K562 (cell line): Measurements from ENCODE around the gene VWF. TPM values are rescaled to one million over a fixed set of nuclear protein-coding genes. Genes with fewer than 3 reads are reported as not detected.

Experiments used
- ATAC-seq: fragments of 200-7000 bp; cut with Tn5 transposase; 3 replicates; pipeline ENCODE4 v1.9.1; 2020; ENCODE audit warnings: moderate library complexity
- BruUV-seq: library from RNA; stranded (reverse); fragments of 400-500 nt; replicated peaks from 2 replicates; lab custom pipeline; 2021; lab: Mats Ljungman, UMichigan
- CTCF ChIA-PET: fragments of 300-600 bp; formaldehyde crosslinking; extraction: SDS; loops from one replicate; lab custom pipeline; 2021; ENCODE audit warnings: low intra/inter-chr PET ratio; lab: Yijun Ruan, JAX
- POLR2A ChIA-PET: fragments of 300-600, 350-650 bp; sonication (Branson Sonifier 250); formaldehyde crosslinking; extraction: SDS; loops from one replicate; lab custom pipeline; 2021; ENCODE audit warnings: antibody characterized with exemption, inconsistent platforms; lab: Yijun Ruan, JAX
- DNase-seq, 4 experiments: peaks; one replicate each; pipeline versions ENCODE4 v3.0.0 to v3.0.0-alpha.2; 2011 to 2018; ENCODE audit warnings: low spot score in 3 of 4, mixed read lengths in 3 of 4; ENCODE audit errors: extremely low read depth in 1 of 4
- FAIRE-seq: peaks from 2 replicates; lab custom pipeline; 2011; peaks lifted over from hg19 to GRCh38; lab: Jason Lieb, UNC
- H2AFZ ChIP-seq: 2 replicates; pipeline ENCODE4 v1.6.0; 2011; ENCODE audit warnings: low read depth, low read length, control low read depth, inconsistent platforms
- H3K27ac ChIP-seq: fragments of 200-600 bp; 3 replicates; pipeline ENCODE4 v1.8.0; 2011; ENCODE audit warnings: low read depth, mild to moderate bottlenecking, control low read depth, inconsistent platforms, low read length, moderate library complexity, mixed read lengths; ENCODE audit errors: extremely low read depth
- H3K27me3 ChIP-seq, 2 experiments: fragments of 300-600 bp in 1 of 2; 2 replicates in 1 of 2; 3 replicates in 1 of 2; pipeline versions ENCODE4 v1.6.0 to v1.8.0; 2011; ENCODE audit warnings: inconsistent platforms in 2 of 2, low read length in 2 of 2, mild to moderate bottlenecking in 1 of 2, mixed read lengths in 1 of 2, moderate library complexity in 1 of 2; ENCODE audit not compliant: control insufficient read depth in 2 of 2, insufficient read depth in 2 of 2
- H3K36me3 ChIP-seq: fragments of 300-600 bp; 3 replicates; pipeline ENCODE4 v1.8.0; 2011; ENCODE audit warnings: mild to moderate bottlenecking, low read length, inconsistent platforms; ENCODE audit not compliant: control insufficient read depth, insufficient read depth
- H3K4me1 ChIP-seq, 2 experiments: fragments of 200-600 bp in 1 of 2; replicated peaks in 1 of 2; 2 replicates in 1 of 2; 3 replicates in 1 of 2; pipeline versions ENCODE4 v1.5.1 to v1.8.0; 2011; ENCODE audit warnings: inconsistent platforms in 2 of 2, low read length in 2 of 2, mild to moderate bottlenecking in 1 of 2, mixed read lengths in 1 of 2, moderate library complexity in 1 of 2; ENCODE audit not compliant: control insufficient read depth in 2 of 2, insufficient read depth in 2 of 2
- H3K4me2 ChIP-seq: 2 replicates; pipeline ENCODE4 v1.6.1; 2011; ENCODE audit warnings: low read length, control low read depth, inconsistent platforms, mixed read lengths; ENCODE audit not compliant: insufficient read depth
- H3K4me3 ChIP-seq: fragments of 200-600 bp; sonication (generic), shearing (Covaris generic); 2 replicates; pipeline ENCODE4 v1.5.1; 2016; ENCODE audit warnings: control low read depth, inconsistent platforms
- H3K79me2 ChIP-seq: fragments of 200-600 bp; 3 replicates; pipeline ENCODE4 v1.8.0; 2011; ENCODE audit warnings: low read length, inconsistent platforms; ENCODE audit not compliant: control insufficient read depth, insufficient read depth
- H3K9ac ChIP-seq, 2 experiments: 2 replicates each; pipeline versions ENCODE4 v1.6.0 to v1.6.1; 2011; ENCODE audit warnings: low read depth in 2 of 2, low read length in 2 of 2, control low read depth in 1 of 2, inconsistent platforms in 1 of 2, mild to moderate bottlenecking in 1 of 2, mixed read lengths in 1 of 2; ENCODE audit not compliant: insufficient read depth in 1 of 2
- H3K9me1 ChIP-seq: one replicate; pipeline ENCODE4 v1.6.0; 2011; ENCODE audit warnings: inconsistent platforms, mild to moderate bottlenecking, low read length, moderate library complexity; ENCODE audit not compliant: control insufficient read depth, insufficient read depth
- H3K9me3 ChIP-seq: replicated peaks from 2 replicates; pipeline ENCODE4 v1.5.1; 2011; ENCODE audit warnings: low read depth, low read length, inconsistent platforms; ENCODE audit not compliant: control insufficient read depth, insufficient read depth
- H4K20me1 ChIP-seq: replicated peaks from 2 replicates; pipeline ENCODE4 v1.6.1; 2011; ENCODE audit warnings: low read length, inconsistent platforms, mixed read lengths; ENCODE audit not compliant: control insufficient read depth, insufficient read depth
- ETV5 ChIP-seq: sonication (generic); formaldehyde crosslinking; IDR thresholded peaks from 2 replicates; pipeline ENCODE4 v1.4.0; 2020; ENCODE audit warnings: low read depth, mild to moderate bottlenecking, missing genetic modification reagents
- RFX1 ChIP-seq: fragments of 450-650 bp; IDR thresholded peaks from 2 replicates; pipeline ENCODE4 v1.6.1; 2016; ENCODE audit warnings: mild to moderate bottlenecking, moderate library complexity
- RFX5 ChIP-seq: IDR thresholded peaks from 2 replicates; pipeline ENCODE4 v1.6.1; 2011; ENCODE audit warnings: low read depth, mild to moderate bottlenecking, improper control_type of control experiment, low read length
- ZBTB17 ChIP-seq: fragments of 450-650 bp; formaldehyde crosslinking; IDR thresholded peaks from 2 replicates; pipeline ENCODE4 v1.4.0; 2020; ENCODE audit warnings: mild to moderate bottlenecking
- ZNF239 ChIP-seq: fragments of 250-450 bp; sonication (Bioruptor Pico); IDR thresholded peaks from 2 replicates; pipeline ENCODE4 v1.4.0; 2020; ENCODE audit warnings: mild to moderate bottlenecking
- WGBS: fragments of 100-300 bp; shearing (Covaris generic); methylation state at CpG from one replicate; pipeline ENCODE4 v1.1.6; 2016; ENCODE audit warnings: low coverage, mixed read lengths; ENCODE audit not compliant: insufficient coverage; ENCODE audit errors: missing lambda C conversion rate; 5-methylcytosine and 5-hydroxymethylcytosine counted together
- in situ Hi-C: fragments of 300-500 bp; cut with MboI; formaldehyde crosslinking; loops from 4 replicates; pipeline ENCODE4 v1.15.0; 2018; ENCODE audit warnings: inconsistent platforms, mixed read lengths
- intact Hi-C: fragments of 100-400 bp; cut with micrococcal nuclease; formaldehyde crosslinking; loops from 2 replicates; pipeline ENCODE4 v1.14.2; 2022
- polyA plus RNA-seq, 8 experiments: library from polyadenylated mRNA; depleted of rRNA in 4 of 8; stranded (reverse) in 5 of 8; unstranded in 3 of 8; fragments of >200 nt; fragmentation: Nextera tagmentation in 2 of 8; fragmentation: Illumina TruSeq in 1 of 8; extraction: Ambion mirVana in 2 of 8; extraction: Trizol in 1 of 8; gene quantifications; 2 replicates each; pipeline versions ENCODE4 v1.2.1 to v1.2.3, GENCODE V29; 2011 to 2014; ENCODE audit warnings: inconsistent platforms in 1 of 8, missing spikeins in 1 of 8
- total RNA-seq, 7 experiments: library from RNA; depleted of rRNA in 6 of 7; stranded (reverse); fragments of >200 nt in 6 of 7; fragmentation: Illumina TruSeq in 2 of 7; extraction: Trizol in 2 of 7; gene quantifications; 2 replicates each; pipeline versions ENCODE4 v1.2.1 to v1.2.3, GENCODE V29; 2011 to 2021; ENCODE audit warnings: low replicate concordance in 1 of 7
- TF ChIP-seq, protein P1 (sequence below): sonication (generic); formaldehyde crosslinking; IDR thresholded peaks from 2 replicates; pipeline ENCODE4 v1.8.1; 2023; ENCODE audit warnings: mild to moderate bottlenecking, missing genetic modification reagents
- TF ChIP-seq, protein P2 (sequence below), 2 experiments: fragments of 450-650 bp; formaldehyde crosslinking in 1 of 2; IDR thresholded peaks; 2 replicates each; pipeline versions ENCODE4 v1.4.0 to v1.6.1; 2014 to 2020; ENCODE audit warnings: mild to moderate bottlenecking in 2 of 2, borderline replicate concordance in 1 of 2, low read depth in 1 of 2
- TF ChIP-seq, protein P3 (sequence below), 2 experiments: fragments of 200-800 bp in 1 of 2; sonication (Bioruptor generic) in 1 of 2; sonication (generic) in 1 of 2; formaldehyde crosslinking in 1 of 2; IDR thresholded peaks in 1 of 2; conservative IDR thresholded peaks in 1 of 2; 2 replicates each; pipeline versions ENCODE4 v1.5.0 to v1.6.1; 2016 to 2020; ENCODE audit warnings: missing compliant biosample characterization in 1 of 2, missing genetic modification characterization in 1 of 2, missing genetic modification reagents in 1 of 2

Gene VWF
- total and polyA plus RNA-seq, 9 of the 15 experiments (the other 6 are each of a cell fraction or from before 2014, with no cell fraction given): 0.53 TPM; not detected in 8

DNA sequence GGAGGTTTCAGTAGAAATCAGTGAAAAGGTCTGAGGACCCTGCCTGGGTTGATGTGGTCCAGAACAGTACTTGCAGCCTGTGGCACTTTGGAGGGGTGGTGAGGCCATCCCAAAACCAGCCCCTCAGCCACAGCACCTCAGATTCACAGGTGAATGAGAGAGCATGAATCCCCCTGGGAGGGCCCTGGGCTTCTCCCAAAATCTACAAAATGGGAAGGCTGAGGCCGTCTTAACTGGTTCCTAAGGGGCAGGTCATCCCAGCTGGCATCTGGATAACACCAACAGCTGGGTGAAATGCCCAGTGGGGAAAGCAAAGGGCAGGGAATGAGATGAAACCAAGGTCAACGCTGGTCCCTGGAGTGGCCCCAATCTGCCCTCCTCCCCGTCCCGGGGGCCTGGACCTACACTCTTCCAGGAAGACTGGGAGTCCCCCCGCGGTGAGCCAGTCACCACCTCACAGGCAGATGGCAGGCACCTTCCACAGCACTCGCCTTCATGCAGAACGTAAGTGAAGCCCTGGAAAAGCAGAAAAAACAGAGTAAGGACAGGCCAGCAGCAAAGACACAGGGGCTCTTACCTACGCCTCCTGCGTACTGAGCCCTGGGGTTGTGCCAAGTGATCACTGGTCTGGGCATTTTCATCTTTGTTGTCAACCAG is 153.1 kb downstream of the VWF start (continued):
- TF ChIP-seq, protein P1, sequence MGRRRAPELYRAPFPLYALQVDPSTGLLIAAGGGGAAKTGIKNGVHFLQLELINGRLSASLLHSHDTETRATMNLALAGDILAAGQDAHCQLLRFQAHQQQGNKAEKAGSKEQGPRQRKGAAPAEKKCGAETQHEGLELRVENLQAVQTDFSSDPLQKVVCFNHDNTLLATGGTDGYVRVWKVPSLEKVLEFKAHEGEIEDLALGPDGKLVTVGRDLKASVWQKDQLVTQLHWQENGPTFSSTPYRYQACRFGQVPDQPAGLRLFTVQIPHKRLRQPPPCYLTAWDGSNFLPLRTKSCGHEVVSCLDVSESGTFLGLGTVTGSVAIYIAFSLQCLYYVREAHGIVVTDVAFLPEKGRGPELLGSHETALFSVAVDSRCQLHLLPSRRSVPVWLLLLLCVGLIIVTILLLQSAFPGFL (CRISPR knock-in tag): no peak
- TF ChIP-seq RFX1: no peak
- TF ChIP-seq RFX5: no peak
- TF ChIP-seq ZBTB17 (CRISPR knock-in tag): no peak

DNA sequence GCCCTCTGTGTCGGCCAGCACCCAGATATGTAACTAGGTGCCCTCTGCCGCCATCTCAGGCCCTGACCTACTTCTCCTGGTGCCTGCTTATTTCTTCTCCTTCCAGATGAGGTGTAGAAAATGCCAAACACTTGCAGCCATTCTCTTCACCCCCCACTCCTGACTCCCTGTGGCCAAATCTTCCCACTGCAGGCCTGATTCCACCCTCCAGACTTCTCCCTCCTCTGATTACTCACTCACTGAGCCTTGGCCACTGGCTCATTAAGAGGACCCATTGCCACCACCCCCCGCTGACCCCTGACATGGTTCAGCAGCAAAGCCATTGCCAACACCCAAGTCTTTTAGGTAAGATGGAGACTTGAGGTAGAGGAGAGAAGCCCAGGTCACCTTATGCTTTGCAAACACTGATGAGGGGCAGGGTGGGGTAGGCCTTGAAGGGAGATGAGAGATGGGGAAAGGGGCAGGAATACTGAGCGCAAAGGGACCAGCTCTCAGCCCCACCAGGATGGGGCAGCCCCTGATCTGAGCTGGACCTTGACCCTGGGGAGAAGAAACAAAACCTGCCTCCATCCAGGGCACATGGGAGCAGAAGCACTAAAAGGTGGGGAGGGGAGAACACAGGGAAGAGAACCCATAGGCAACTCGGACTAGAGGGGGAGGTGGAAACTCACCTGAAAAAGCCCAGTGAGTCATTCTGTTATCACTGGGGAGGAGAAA is 154.3 kb downstream of the VWF start:
- Histone ChIP-seq H3K27me3 (peaks cover 0 to 27% of the 10 kb centered on the region in 2 experiments; a peak in 3 of 5 replicates), H3K27ac (no peak overlapping the region), H3K4me2 (no peak overlapping the region), H3K9me1 (no peaks in the 10 kb centered on the region), H2AFZ (no peak overlapping the region), H3K9me3 (no peaks in the 10 kb centered on the region), H3K36me3 (no peaks in the 10 kb centered on the region), H3K9ac (no peak overlapping the region), H4K20me1 (no peaks in the 10 kb centered on the region), H3K4me3 (no peak overlapping the region), H3K79me2 (no peaks in the 10 kb centered on the region), H3K4me1 (no peaks in the 10 kb centered on the region)
- BruUV-seq: no TSS peak
- POLR2A ChIA-PET: no interaction called here
- FAIRE-seq (no peak), DNase-seq (peak in 1 of 4 experiments; percentile 9), ATAC-seq (no peak)
- CTCF ChIA-PET: no interaction called here
- in situ Hi-C loops (no loop called here), intact Hi-C loops (no loop called here)
- WGBS: 0% methylated on average over 4 of the region's 5 CpGs
- no peak for TF ChIP-seq ZNF239 (CRISPR knock-in tag)
- TF ChIP-seq, protein P2, sequence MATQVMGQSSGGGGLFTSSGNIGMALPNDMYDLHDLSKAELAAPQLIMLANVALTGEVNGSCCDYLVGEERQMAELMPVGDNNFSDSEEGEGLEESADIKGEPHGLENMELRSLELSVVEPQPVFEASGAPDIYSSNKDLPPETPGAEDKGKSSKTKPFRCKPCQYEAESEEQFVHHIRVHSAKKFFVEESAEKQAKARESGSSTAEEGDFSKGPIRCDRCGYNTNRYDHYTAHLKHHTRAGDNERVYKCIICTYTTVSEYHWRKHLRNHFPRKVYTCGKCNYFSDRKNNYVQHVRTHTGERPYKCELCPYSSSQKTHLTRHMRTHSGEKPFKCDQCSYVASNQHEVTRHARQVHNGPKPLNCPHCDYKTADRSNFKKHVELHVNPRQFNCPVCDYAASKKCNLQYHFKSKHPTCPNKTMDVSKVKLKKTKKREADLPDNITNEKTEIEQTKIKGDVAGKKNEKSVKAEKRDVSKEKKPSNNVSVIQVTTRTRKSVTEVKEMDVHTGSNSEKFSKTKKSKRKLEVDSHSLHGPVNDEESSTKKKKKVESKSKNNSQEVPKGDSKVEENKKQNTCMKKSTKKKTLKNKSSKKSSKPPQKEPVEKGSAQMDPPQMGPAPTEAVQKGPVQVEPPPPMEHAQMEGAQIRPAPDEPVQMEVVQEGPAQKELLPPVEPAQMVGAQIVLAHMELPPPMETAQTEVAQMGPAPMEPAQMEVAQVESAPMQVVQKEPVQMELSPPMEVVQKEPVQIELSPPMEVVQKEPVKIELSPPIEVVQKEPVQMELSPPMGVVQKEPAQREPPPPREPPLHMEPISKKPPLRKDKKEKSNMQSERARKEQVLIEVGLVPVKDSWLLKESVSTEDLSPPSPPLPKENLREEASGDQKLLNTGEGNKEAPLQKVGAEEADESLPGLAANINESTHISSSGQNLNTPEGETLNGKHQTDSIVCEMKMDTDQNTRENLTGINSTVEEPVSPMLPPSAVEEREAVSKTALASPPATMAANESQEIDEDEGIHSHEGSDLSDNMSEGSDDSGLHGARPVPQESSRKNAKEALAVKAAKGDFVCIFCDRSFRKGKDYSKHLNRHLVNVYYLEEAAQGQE (IDR thresholded peaks at IDR 0.05; ENCODE audit: borderline replicate concordance): no peak
- TF ChIP-seq, protein P2 (CRISPR knock-in tag; IDR thresholded peaks at IDR 0.05; ENCODE audit: low read depth): no peak
- TF ChIP-seq ETV5 (CRISPR knock-in tag): no peak
- TF ChIP-seq, protein P3, sequence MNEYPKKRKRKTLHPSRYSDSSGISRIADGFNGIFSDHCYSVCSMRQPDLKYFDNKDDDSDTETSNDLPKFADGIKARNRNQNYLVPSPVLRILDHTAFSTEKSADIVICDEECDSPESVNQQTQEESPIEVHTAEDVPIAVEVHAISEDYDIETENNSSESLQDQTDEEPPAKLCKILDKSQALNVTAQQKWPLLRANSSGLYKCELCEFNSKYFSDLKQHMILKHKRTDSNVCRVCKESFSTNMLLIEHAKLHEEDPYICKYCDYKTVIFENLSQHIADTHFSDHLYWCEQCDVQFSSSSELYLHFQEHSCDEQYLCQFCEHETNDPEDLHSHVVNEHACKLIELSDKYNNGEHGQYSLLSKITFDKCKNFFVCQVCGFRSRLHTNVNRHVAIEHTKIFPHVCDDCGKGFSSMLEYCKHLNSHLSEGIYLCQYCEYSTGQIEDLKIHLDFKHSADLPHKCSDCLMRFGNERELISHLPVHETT (CRISPR knock-in tag; conservative IDR thresholded peaks at IDR 0.05 in 1 of 2, IDR thresholded peaks at IDR 0.05 in 1 of 2): no peak
